MCF 10A (cell line): ENCODE results near the gene NID1. TPM values are rescaled to one million over a fixed set of nuclear protein-coding genes. Genes with fewer than 3 reads are reported as not detected.

ENCODE experiments used
- BruUV-seq: library from RNA; stranded (reverse); fragments of 400-500 nt; replicated peaks from 2 replicates; lab custom pipeline; 2021; lab: Mats Ljungman, UMichigan
- CTCF ChIA-PET: fragments of 300-600 bp; sonication (Branson Sonifier 250); formaldehyde crosslinking; extraction: SDS; loops from one replicate; lab custom pipeline; 2021; ENCODE audit warnings: antibody characterized with exemption, inconsistent platforms; lab: Yijun Ruan, JAX
- POLR2A ChIA-PET: fragments of 300-600, 350-650 bp; sonication (Branson Sonifier 250); formaldehyde crosslinking; extraction: SDS; loops from one replicate; lab custom pipeline; 2020; ENCODE audit warnings: antibody characterized with exemption, inconsistent platforms; lab: Yijun Ruan, JAX
- DNase-seq: peaks from one replicate; pipeline ENCODE4 v3.0.0-alpha.2; 2018; ENCODE audit not compliant: unreplicated experiment
- H3K27ac Mint-ChIP-seq: one replicate; pipeline ENCODE4 v1.8.0; 2022; ENCODE audit warnings: mild to moderate bottlenecking, low read depth, mixed read lengths; ENCODE audit not compliant: unreplicated experiment
- H3K27me3 Mint-ChIP-seq: one replicate; pipeline ENCODE4 v1.8.0; 2022; ENCODE audit warnings: mixed read lengths; ENCODE audit not compliant: insufficient read depth, unreplicated experiment
- H3K36me3 Mint-ChIP-seq: one replicate; pipeline ENCODE4 v1.8.0; 2022; ENCODE audit warnings: mild to moderate bottlenecking, moderate library complexity, mixed read lengths; ENCODE audit not compliant: insufficient read depth, unreplicated experiment
- H3K4me1 Mint-ChIP-seq: one replicate; pipeline ENCODE4 v1.8.0; 2022; ENCODE audit warnings: mixed read lengths; ENCODE audit not compliant: insufficient read depth, unreplicated experiment
- H3K4me3 Mint-ChIP-seq: one replicate; pipeline ENCODE4 v1.8.0; 2022; ENCODE audit warnings: mild to moderate bottlenecking, moderate library complexity, mixed read lengths; ENCODE audit not compliant: unreplicated experiment
- H3K9me3 Mint-ChIP-seq: one replicate; pipeline ENCODE4 v1.8.0; 2022; ENCODE audit warnings: mixed read lengths; ENCODE audit not compliant: unreplicated experiment
- intact Hi-C: fragments of 100-400 bp; cut with micrococcal nuclease; formaldehyde crosslinking; loops from 2 replicates; pipeline ENCODE4 v1.14.1; 2022
- total RNA-seq: library from RNA; stranded (reverse); gene quantifications from 2 replicates; pipeline ENCODE4 v1.2.3, GENCODE V29; 2022
- TF ChIP-seq, protein P1 (sequence below): fragments of 200-600 bp; IDR thresholded peaks from one replicate; pipeline ENCODE4 v1.8.0; 2022; ENCODE audit warnings: antibody characterized with exemption, mild to moderate bottlenecking; ENCODE audit not compliant: unreplicated experiment

The NID1 gene
- total RNA-seq, 1 experiment from 2014 or later, result 0.16 TPM

DNA sequence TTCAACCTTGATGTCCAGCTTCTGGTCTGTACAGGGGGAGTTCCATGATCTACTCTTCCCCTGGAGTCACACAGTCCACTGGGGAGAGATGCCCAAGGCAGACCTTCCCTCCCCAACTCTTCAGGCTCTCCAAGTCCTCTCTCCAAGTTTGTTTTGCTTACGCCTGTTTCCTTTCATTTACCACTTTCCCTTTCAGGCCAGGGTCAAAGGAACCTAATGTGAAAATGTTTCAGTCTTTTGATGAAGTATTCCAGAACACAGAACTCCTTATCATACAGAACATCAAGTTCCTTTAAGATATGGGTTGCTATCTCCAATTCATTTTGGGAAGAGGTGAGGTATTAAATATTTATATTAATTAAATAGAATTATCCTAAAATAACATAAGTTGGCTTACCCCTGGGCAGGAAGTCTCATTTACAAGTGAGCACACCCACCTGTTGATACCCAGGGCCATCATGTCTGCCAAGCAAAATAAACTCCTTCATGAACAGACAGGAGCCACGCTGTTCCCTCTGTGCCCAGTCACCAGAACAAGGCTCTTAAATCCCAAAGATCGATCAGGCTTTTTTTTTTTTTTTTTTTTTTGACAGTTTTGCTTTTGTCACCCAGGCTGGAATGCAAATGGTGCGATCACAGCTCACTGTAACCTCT, 116.0 kb downstream of the NID1 start:
- intact Hi-C loops, result no loop called here
- Mint-ChIP-seq H3K36me3 (no peaks in the 10 kb centered on the region), H3K27me3 (no peaks in the 10 kb centered on the region), H3K9me3 (no peaks in the 10 kb centered on the region), H3K27ac (no peak overlapping the region), H3K4me3 (no peak overlapping the region), H3K4me1 (peaks cover 31% of the 10 kb centered on the region)
- CTCF ChIA-PET, result interaction anchor here (0.9 to 10.1 kb wide), 12 partner anchors 9 to 348 kb away, joined by 3 to 98 read pairs (median 10); partner anchors contain the start of gene LYST
- POLR2A ChIA-PET, result interaction anchor here (0.6 to 1.2 kb wide), 4 partner anchors 9 to 44 kb away, joined by 3 to 4 read pairs (median 4); no protein-coding TSS in a partner anchor
- TF ChIP-seq, protein P1, sequence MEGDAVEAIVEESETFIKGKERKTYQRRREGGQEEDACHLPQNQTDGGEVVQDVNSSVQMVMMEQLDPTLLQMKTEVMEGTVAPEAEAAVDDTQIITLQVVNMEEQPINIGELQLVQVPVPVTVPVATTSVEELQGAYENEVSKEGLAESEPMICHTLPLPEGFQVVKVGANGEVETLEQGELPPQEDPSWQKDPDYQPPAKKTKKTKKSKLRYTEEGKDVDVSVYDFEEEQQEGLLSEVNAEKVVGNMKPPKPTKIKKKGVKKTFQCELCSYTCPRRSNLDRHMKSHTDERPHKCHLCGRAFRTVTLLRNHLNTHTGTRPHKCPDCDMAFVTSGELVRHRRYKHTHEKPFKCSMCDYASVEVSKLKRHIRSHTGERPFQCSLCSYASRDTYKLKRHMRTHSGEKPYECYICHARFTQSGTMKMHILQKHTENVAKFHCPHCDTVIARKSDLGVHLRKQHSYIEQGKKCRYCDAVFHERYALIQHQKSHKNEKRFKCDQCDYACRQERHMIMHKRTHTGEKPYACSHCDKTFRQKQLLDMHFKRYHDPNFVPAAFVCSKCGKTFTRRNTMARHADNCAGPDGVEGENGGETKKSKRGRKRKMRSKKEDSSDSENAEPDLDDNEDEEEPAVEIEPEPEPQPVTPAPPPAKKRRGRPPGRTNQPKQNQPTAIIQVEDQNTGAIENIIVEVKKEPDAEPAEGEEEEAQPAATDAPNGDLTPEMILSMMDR, result no peak
- no TSS peak for BruUV-seq
- DNase-seq, result no peak

DNA sequence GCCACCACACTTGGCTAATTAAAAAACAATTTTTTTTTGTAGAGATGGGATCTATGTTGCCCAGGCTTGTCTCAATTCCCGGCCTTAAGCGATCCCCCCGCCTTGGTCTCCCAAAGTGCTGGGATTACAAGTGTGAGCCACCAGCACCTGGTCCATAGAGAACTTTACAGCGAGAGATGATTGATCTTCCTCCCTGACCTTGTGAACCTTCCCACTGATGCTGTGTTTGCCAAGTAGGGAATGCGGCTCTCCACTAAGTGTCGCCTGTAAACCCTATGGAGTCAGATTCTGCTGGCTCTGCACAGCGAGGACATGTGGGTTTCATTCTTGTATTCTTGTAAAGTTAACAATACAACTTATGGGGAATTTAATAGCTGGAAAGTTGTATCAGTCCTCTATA, 116.9 kb downstream of the NID1 start:
- Mint-ChIP-seq H3K9me3 (no peaks in the 10 kb centered on the region), H3K27me3 (no peaks in the 10 kb centered on the region), H3K36me3 (no peaks in the 10 kb centered on the region), H3K4me1 (peaks cover 37% of the 10 kb centered on the region), H3K27ac (no peak overlapping the region), H3K4me3 (no peak overlapping the region)
- ChIA-PET CTCF (interaction anchor here (0.7 to 10.1 kb wide), 9 partner anchors 10 to 160 kb away, joined by 3 to 98 read pairs (median 14); partner anchors contain the start of gene LYST), POLR2A (interaction anchor here (0.9 to 1.2 kb wide), 2 partner anchors 16 to 209 kb away, joined by 4 to 5 read pairs; no protein-coding TSS in a partner anchor)
- BruUV-seq, result no TSS peak
- DNase-seq, result no peak
- intact Hi-C loops, result no loop called here
- TF ChIP-seq, protein P1, result no peak

DNA sequence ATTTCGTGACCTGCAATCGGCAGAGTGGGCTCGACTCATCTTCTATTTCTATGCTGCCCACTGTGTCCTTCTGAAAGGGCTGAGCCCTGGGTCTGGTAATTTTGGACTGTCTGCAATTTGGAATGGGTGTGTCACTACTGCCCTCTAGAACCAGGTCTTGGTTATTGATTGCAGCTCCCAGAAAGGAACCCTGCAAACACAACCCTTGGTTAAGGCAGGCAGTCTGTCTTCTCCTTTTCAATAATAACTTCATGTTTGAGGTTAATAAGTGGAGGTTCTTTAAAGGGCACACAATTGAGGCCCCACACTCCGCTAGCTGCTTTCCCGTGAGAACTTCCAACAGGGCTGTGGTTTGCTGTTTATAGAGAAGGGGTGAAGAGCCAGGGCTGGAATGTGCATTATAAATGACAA, 118.3 kb downstream of the NID1 start:
- TF ChIP-seq, protein P1, result peak; percentile 75
- no TSS peak for BruUV-seq
- Mint-ChIP-seq H3K27ac (no peak overlapping the region), H3K36me3 (no peaks in the 10 kb centered on the region), H3K27me3 (no peaks in the 10 kb centered on the region), H3K4me1 (peaks cover 47% of the 10 kb centered on the region), H3K9me3 (no peaks in the 10 kb centered on the region), H3K4me3 (no peak overlapping the region)
- DNase-seq, result peak; percentile 77
- ChIA-PET CTCF (interaction anchor here (0.6 to 10.1 kb wide), 28 partner anchors 9 to 842 kb away, joined by 3 to 98 read pairs (median 4); partner anchors contain the start of gene LYST), POLR2A (interaction anchor here (0.9 to 1.6 kb wide), 9 partner anchors 9 to 92 kb away, joined by 3 to 16 read pairs (median 4); partner anchors contain the start of gene LYST)
- intact Hi-C loops, result loop anchor here (1.0 kb wide), 4 partner anchors 37 to 433 kb away; partner anchors contain the start of gene LYST
